Tibial nerve (tissue), 4 donors: ENCODE data around the gene ONECUT1.

ENCODE experiments used
- EP300 ChIP-seq, 2 donors: sonication (generic); formaldehyde crosslinking; IDR thresholded peaks; one replicate each; pipeline ENCODE4 v1.6.1; 2017; ENCODE audit warnings: antibody characterized with exemption in 2 of 2, mild to moderate bottlenecking in 1 of 2
- POLR2A ChIP-seq, 2 donors: fragments of 450-650 bp; IDR thresholded peaks; one replicate each; pipeline ENCODE4 v1.6.1; 2017; ENCODE audit warnings: antibody characterized with exemption in 2 of 2, mild to moderate bottlenecking in 2 of 2, moderate library complexity in 2 of 2
- TF ChIP-seq, protein P1 (sequence below), 5 experiments: fragments of 200-600 bp in 3 of 5; fragments of 450-650 bp in 2 of 5; sonication (generic) in 3 of 5; IDR thresholded peaks; one replicate each; pipeline ENCODE4 v1.5.1; 2016 to 2019; ENCODE audit warnings: antibody characterized with exemption in 5 of 5, mild to moderate bottlenecking in 3 of 5, moderate library complexity in 2 of 5

DNA sequence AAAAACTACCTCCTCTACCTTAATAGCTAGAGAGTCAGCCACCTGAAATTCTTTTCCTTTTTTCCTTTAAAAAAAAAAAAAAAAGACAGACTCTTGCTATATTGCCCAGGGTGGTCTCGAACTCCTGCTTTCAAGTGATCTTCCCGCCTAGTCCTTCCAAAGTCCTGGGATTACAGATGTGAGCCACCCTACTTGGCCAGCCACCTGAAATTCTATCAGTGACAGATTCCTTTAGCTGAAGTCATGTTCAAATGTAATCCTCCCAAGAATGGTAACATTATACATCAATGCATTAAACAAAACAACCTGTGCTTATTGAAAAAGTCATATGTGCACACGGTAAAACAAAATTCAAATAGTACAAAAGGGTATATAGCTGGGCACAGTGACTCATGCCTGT is 59.1 kb downstream of the ONECUT1 start:
- TF ChIP-seq, protein P1, sequence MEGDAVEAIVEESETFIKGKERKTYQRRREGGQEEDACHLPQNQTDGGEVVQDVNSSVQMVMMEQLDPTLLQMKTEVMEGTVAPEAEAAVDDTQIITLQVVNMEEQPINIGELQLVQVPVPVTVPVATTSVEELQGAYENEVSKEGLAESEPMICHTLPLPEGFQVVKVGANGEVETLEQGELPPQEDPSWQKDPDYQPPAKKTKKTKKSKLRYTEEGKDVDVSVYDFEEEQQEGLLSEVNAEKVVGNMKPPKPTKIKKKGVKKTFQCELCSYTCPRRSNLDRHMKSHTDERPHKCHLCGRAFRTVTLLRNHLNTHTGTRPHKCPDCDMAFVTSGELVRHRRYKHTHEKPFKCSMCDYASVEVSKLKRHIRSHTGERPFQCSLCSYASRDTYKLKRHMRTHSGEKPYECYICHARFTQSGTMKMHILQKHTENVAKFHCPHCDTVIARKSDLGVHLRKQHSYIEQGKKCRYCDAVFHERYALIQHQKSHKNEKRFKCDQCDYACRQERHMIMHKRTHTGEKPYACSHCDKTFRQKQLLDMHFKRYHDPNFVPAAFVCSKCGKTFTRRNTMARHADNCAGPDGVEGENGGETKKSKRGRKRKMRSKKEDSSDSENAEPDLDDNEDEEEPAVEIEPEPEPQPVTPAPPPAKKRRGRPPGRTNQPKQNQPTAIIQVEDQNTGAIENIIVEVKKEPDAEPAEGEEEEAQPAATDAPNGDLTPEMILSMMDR (IDR thresholded peaks at IDR 0.05) = no peak
- TF ChIP-seq POLR2A (IDR thresholded peaks at IDR 0.05) (no peak), EP300 (IDR thresholded peaks at IDR 0.05) (no peak)
